T-helper 17 cell (primary cell): Measurements from ENCODE around the gene ZC3H7A. TPM values are rescaled to one million over a fixed set of nuclear protein-coding genes. Genes with fewer than 3 reads are reported as not detected.

Source experiments
- ATAC-seq: fragments of 150-1000 bp; cut with Tn5 transposase; 2 replicates; pipeline ENCODE4 v1.10.0; 2021; ENCODE audit warnings: mild to moderate bottlenecking, moderate library complexity
- DNase-seq, 3 donors: peaks; one replicate each; pipeline versions ENCODE4 v3.0.0 to v3.0.0-alpha.2; 2020 to 2021
- H3K9me3 ChIP-seq: one replicate; pipeline ENCODE4 v1.7.0; 2013; ENCODE audit warnings: low read length, mild to moderate bottlenecking; ENCODE audit not compliant: control insufficient read depth, poor library complexity, severe bottlenecking
- H3K27ac Mint-ChIP-seq: one replicate; pipeline ENCODE4 v1.8.0; 2022; ENCODE audit warnings: mild to moderate bottlenecking, moderate library complexity, mixed read lengths
- H3K27me3 Mint-ChIP-seq: one replicate; pipeline ENCODE4 v1.8.0; 2022; ENCODE audit warnings: mixed read lengths
- H3K36me3 Mint-ChIP-seq: one replicate; pipeline ENCODE4 v1.8.0; 2022; ENCODE audit warnings: low read depth, mixed read lengths
- H3K4me1 Mint-ChIP-seq: one replicate; pipeline ENCODE4 v1.8.0; 2022; ENCODE audit warnings: mild to moderate bottlenecking, mixed read lengths
- H3K4me3 Mint-ChIP-seq: one replicate; pipeline ENCODE4 v1.8.0; 2022; ENCODE audit warnings: mild to moderate bottlenecking, moderate library complexity, mixed read lengths
- total RNA-seq, 4 donors: library from RNA in 2 of 4; stranded (reverse) in 2 of 4; gene quantifications; one replicate each; pipeline ENCODE4 v1.2.3 and lab custom pipeline; 2022 to 2026

The ZC3H7A gene
- total RNA-seq, 2 donors from 2014 or later, result 111 to 117 TPM

GRCh38 chr16:11748404-11749254, 48.4 kb downstream of the ZC3H7A start:
- Mint-ChIP-seq H3K27ac (peak overlapping the region; percentile 74), H3K36me3 (peaks cover 7% of the 10 kb centered on the region), H3K4me1 (peaks cover 6% of the 10 kb centered on the region), H3K27me3 (no peaks in the 10 kb centered on the region), H3K4me3 (no peak overlapping the region)
- DNase-seq (no peak), ATAC-seq (no peak)
- no peaks in the 10 kb centered on the region for H3K9me3 ChIP-seq

DNA sequence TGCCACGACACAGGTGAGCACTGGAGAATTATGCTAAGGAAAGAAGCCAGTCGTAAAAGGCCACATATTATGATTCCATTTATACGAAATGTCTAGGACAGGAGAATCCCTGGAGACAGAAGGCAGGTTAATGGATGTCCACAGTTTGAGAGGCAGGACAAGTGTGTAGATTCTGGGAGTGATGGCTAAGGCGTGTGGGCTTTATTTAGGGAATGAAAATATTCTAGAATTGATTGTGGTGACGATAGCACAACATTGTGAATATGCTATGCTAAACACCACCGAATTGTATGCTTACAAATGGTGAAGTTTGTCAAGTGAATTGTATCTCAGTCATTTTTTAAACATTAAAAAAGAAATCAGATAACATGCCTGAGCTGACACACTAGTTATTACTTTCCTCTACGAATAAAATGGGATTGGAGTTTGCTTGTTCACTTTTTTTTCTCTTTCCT, 49.1 kb downstream of the ZC3H7A start:
- Mint-ChIP-seq H3K27ac (peak overlapping the region; percentile 74), H3K4me3 (no peak overlapping the region), H3K4me1 (peaks cover 6% of the 10 kb centered on the region), H3K27me3 (no peaks in the 10 kb centered on the region), H3K36me3 (peaks cover 7% of the 10 kb centered on the region)
- no peaks in the 10 kb centered on the region for H3K9me3 ChIP-seq
- no peak for DNase-seq
- ATAC-seq, result no peak

DNA sequence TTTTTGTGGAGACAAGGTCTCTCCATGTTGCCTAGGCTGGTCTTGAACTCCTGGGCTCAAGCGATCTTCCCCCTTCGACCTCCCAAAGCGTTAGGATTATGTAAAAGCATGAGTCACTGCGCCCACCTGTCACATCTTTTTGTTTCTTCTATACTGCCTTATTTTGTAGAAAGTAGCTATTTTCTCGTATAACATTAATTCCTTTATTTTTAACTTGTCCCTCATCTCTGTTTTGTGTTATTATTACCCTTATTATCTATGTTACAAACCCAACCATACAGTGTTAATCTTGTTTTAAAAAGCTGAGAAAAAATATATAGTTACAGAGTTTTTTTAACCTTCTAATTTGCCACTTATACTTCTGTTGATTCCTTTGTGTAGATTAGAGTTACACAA, 53.0 kb downstream of the ZC3H7A start:
- H3K9me3 ChIP-seq, result no peaks in the 10 kb centered on the region
- no peak for ATAC-seq
- H3K36me3 Mint-ChIP-seq, result no peaks in the 10 kb centered on the region
- peak overlapping the region; percentile 87 for H3K4me3 Mint-ChIP-seq
- peak overlapping the region; percentile 98 for H3K27ac Mint-ChIP-seq
- H3K4me1 Mint-ChIP-seq, result peaks cover 30% of the 10 kb centered on the region
- no peak for DNase-seq
- no peaks in the 10 kb centered on the region for H3K27me3 Mint-ChIP-seq

DNA sequence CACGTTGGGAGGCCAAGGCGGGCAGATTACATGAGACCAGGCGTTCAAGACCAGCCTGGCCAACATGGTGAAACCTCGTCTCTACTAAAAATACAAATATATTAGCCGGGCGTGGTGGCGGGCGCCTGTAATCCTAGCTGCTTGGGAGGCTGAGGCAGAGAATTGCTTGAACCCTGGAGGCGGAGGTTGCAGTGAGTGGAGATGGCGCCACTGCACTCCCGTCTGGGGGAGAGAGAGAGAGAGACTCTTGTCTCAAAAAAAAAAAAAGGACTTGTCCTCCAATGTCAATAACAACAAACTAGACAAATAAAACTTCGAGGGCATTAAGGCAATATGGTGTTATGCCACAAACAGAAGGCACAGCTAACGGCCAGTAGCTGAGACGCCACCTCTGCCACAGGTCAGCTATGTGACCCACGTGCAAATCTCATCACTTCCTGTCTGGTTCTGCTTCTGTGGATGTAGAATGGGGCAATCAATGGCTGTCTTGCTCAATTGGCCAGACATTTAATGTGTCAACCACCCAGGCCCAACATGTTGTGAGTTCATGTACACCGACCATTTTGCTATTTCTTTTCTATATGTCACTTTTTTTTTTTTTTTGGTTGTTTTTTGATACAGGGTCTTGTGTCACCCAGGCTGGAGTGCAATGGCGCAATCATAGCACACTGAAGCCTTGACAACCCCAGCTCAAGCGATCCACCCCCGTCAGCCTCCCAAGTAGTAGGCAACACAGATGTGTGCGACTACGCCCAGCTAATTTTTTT, 53.6 kb downstream of the ZC3H7A start:
- H3K27me3 Mint-ChIP-seq, result no peaks in the 10 kb centered on the region
- H3K4me3 Mint-ChIP-seq, result peak overlapping the region; percentile 87
- H3K27ac Mint-ChIP-seq, result peak overlapping the region; percentile 98
- ATAC-seq, result no peak
- DNase-seq, result no peak
- H3K36me3 Mint-ChIP-seq, result no peaks in the 10 kb centered on the region
- H3K9me3 ChIP-seq, result no peaks in the 10 kb centered on the region
- H3K4me1 Mint-ChIP-seq, result peaks cover 36% of the 10 kb centered on the region

GRCh38 chr16:11742536-11743307, 54.3 kb downstream of the ZC3H7A start, which contains the start of gene TXNDC11:
Gene TXNDC11, minus strand, starts transcription at chr16:11742857. Its CDS starts 127 bp downstream, at chr16:11742730.
- Mint-ChIP-seq H3K4me1 (peaks cover 37% of the 10 kb centered on the region), H3K27me3 (no peaks in the 10 kb centered on the region), H3K4me3 (peak within 1 kb of the TSS; percentile 94), H3K27ac (peak within 1 kb of the TSS; percentile 98), H3K36me3 (peaks cover 3% of the 10 kb centered on the region)
- no peaks in the 10 kb centered on the region for H3K9me3 ChIP-seq
- DNase-seq (peak; percentile 99 to 100 (median 100)), ATAC-seq (peak; percentile 93)

- Mint-ChIP-seq H3K27ac (peak overlapping the region; percentile 98), H3K27me3 (no peaks in the 10 kb centered on the region), H3K4me1 (peaks cover 40% of the 10 kb centered on the region), H3K36me3 (peaks cover 3% of the 10 kb centered on the region), H3K4me3 (peak overlapping the region; percentile 94)
- no peaks in the 10 kb centered on the region for H3K9me3 ChIP-seq
- peak in 1 of 3 donors; percentile 33 for DNase-seq
- peak; percentile 42 for ATAC-seq
These were observed 54.9 kb downstream of the ZC3H7A start for GRCh38 chr16:11742093-11742535.

DNA sequence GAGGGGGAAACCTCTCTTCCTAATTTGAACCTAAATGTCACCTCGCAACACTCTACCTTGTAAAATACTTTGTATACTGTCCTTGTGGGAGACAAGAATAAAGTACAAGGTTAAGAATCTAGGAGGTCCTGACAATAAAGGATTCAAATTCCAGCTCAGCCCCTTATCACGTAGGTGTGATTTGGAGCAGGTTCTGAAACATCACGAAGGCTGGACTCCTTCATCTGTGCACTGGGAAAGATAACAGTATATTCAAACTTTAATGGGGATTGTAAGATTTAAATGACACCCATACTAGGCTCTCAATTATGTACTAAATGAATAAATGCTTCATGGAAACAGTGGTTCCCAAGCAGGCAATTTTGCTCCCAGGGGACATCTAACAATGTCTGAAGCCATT, 56.5 kb downstream of the ZC3H7A start:
- no peaks in the 10 kb centered on the region for H3K27me3 Mint-ChIP-seq
- peaks cover 3% of the 10 kb centered on the region for H3K36me3 Mint-ChIP-seq
- ATAC-seq (no peak), DNase-seq (no peak)
- peak overlapping the region; percentile 98 for H3K27ac Mint-ChIP-seq
- peaks cover 43% of the 10 kb centered on the region for H3K4me1 Mint-ChIP-seq
- no peaks in the 10 kb centered on the region for H3K9me3 ChIP-seq
- peak overlapping the region; percentile 94 for H3K4me3 Mint-ChIP-seq

- no peaks in the 10 kb centered on the region for H3K9me3 ChIP-seq
- Mint-ChIP-seq H3K27me3 (no peaks in the 10 kb centered on the region), H3K36me3 (peaks cover 6% of the 10 kb centered on the region), H3K4me3 (peak overlapping the region; percentile 77), H3K27ac (peak overlapping the region; percentile 98), H3K4me1 (peaks cover 46% of the 10 kb centered on the region)
- no peak for DNase-seq
- ATAC-seq, result no peak
These were observed 58.1 kb downstream of the ZC3H7A start for GRCh38 chr16:11738742-11739544.

DNA sequence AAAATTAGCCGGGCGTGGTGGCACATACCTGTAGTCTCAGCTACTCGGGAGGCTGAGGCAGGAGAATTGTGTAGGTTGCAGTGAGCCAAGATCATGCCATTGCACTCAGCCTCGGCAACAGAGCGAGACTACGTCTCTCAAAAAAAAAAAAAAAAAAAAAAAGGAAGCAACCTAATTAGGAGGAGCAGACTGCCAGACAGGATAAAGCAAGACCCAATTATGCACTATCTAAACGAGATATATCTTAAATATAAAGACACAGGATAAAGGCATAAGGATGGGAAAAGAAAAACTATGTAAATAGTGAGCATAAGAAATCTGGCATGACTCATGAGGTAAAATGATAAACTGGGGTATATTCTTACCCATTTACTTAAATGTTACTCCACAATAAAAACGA, 59.3 kb downstream of the ZC3H7A start:
- DNase-seq (no peak), ATAC-seq (no peak)
- H3K4me1 Mint-ChIP-seq, result peaks cover 46% of the 10 kb centered on the region
- peaks cover 6% of the 10 kb centered on the region for H3K36me3 Mint-ChIP-seq
- peak overlapping the region; percentile 98 for H3K27ac Mint-ChIP-seq
- no peaks in the 10 kb centered on the region for H3K27me3 Mint-ChIP-seq
- no peaks in the 10 kb centered on the region for H3K9me3 ChIP-seq
- peak overlapping the region; percentile 77 for H3K4me3 Mint-ChIP-seq

DNA sequence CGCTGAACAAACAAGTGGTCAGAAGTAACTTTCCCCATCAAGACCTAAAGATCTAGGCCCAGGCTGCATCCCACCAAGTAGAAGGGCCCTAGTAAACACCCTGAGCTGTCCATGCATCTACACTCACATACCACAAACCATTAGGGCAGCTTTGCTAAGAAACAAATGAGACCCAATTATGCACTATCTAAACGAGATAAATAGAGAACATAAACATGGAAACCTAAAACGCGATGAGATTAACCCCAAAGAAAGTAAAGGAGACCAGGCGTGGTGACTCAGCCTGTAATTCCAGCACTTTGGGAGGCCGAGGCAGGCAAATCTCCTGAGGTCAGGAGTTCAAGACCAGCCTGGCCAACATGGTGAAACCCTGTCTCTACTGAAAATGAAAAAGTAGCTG, 60.2 kb downstream of the ZC3H7A start:
- Mint-ChIP-seq H3K27ac (peak overlapping the region; percentile 75), H3K4me3 (no peak overlapping the region), H3K4me1 (peaks cover 46% of the 10 kb centered on the region), H3K36me3 (peaks cover 6% of the 10 kb centered on the region), H3K27me3 (no peaks in the 10 kb centered on the region)
- ATAC-seq, result no peak
- DNase-seq, result no peak
- no peaks in the 10 kb centered on the region for H3K9me3 ChIP-seq

DNA sequence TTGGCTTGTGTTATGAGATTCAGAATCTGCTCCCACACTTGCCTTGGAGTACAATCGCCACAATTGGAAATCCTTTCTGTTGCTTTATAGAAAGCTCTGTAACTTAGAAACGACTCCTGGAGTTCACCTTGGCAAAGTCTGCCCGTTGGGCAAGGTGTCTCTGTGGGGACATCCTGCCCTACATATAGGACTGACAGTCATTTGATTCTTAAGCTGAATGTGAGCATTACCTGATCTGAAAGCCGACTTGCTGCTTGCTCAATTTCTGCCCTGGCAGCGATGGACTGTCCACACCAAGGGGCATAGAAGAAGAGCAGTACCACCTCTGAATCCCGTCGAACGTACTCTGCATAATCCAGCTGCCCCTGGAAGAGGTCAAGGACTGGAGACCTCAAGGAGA, 61.3 kb downstream of the ZC3H7A start:
- Mint-ChIP-seq H3K4me3 (no peak overlapping the region), H3K4me1 (peaks cover 43% of the 10 kb centered on the region), H3K36me3 (peaks cover 6% of the 10 kb centered on the region), H3K27me3 (no peaks in the 10 kb centered on the region), H3K27ac (no peak overlapping the region)
- no peak for DNase-seq
- ATAC-seq, result no peak
- no peaks in the 10 kb centered on the region for H3K9me3 ChIP-seq

- no peak overlapping the region for H3K4me3 Mint-ChIP-seq
- H3K36me3 Mint-ChIP-seq, result peaks cover 6% of the 10 kb centered on the region
- H3K9me3 ChIP-seq, result no peaks in the 10 kb centered on the region
- no peak for ATAC-seq
- DNase-seq, result no peak
- peaks cover 37% of the 10 kb centered on the region for H3K4me1 Mint-ChIP-seq
- no peaks in the 10 kb centered on the region for H3K27me3 Mint-ChIP-seq
- H3K27ac Mint-ChIP-seq, result no peak overlapping the region
These were observed 62.4 kb downstream of the ZC3H7A start for GRCh38 chr16:11734653-11735043.
